GM19463 (cell line): Measurements from ENCODE around the gene CAMK1D.

ENCODE experiments used
- ATAC-seq: cut with Tn5 transposase; IDR thresholded peaks from one replicate; pipeline ENCODE4 v1.9.1; 2021; ENCODE audit warnings: mild to moderate bottlenecking, moderate library complexity; ENCODE audit not compliant: unreplicated experiment

The CAMK1D gene

DNA sequence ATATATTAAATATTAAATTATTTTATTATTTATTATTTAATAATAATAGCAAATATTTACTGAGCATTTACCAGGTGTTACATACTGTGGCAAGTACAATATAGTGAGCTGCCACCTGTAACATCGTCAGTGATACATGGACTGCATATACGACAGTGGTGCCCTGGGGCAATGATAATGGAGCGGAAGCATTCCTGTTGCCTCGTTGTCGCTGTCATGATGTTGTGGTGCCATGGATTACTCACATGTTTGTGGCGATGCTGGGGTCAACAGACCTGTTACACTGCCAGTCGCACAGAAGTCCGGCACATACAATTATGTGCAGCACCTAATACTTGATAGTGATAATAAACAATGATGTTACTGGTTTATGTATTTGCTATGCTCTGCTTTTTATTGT, 20.6 kb downstream of the CAMK1D start:
- ATAC-seq, result no peak

DNA sequence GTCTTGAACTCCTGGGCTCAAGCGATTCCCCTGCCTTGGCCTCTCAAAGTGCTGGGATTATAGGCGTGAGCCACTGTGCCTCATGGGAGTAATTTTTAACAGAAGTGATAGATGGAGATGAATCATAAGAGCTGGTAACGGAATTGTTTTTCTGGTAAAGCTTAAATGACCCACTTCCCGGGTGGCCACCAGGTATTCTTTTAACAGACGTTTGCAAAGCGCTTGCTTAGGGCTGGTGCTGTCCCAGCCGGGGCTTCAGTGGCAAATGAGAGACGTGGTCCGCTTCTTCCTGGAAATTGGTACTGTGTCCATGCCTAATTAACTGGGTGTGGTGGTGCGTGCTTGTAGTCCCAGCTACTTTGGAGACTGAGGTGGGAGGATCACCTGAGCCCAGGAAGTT, 23.5 kb downstream of the CAMK1D start:
- ATAC-seq, result no peak

DNA sequence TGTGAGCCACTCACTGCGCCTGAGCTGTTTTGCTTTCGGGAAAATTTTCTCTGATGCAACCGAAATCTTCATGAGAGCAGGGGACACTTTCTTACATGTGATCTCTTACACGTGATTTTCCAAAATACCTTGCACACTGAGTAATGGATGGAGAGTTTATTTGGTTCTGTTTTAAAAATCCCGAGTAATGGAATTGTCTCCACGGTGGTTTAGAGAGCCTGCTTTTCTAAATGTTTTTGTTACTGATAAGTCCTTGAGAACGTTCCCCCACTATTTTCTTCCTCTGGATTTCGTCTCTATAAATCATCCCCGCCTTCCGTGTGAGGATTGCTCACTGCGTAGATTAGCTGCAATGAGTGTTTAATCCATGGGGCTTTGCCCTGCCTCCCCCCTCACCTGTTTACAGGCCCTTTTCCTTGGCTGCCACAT, 25.7 kb downstream of the CAMK1D start:
- no peak for ATAC-seq

DNA sequence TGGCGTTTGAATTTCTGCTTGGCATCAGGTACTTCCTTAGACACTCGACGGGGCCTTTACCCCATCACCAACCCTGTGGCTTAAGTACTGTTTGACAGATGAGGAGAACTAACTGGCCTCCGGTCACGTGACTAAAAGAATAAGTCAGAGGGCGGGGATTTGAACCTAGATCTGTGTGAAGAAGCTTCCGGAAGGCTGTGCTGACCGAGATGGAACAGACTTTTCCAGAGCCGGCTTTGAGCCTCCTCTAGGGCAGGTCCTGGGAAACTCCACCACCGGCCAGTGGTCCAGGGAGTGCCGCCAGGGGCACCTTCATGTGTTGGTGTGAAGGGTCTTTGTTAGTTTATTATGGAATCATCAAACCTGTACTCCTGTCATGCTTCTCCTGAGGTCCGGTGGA, 26.9 kb downstream of the CAMK1D start:
- no peak for ATAC-seq

DNA sequence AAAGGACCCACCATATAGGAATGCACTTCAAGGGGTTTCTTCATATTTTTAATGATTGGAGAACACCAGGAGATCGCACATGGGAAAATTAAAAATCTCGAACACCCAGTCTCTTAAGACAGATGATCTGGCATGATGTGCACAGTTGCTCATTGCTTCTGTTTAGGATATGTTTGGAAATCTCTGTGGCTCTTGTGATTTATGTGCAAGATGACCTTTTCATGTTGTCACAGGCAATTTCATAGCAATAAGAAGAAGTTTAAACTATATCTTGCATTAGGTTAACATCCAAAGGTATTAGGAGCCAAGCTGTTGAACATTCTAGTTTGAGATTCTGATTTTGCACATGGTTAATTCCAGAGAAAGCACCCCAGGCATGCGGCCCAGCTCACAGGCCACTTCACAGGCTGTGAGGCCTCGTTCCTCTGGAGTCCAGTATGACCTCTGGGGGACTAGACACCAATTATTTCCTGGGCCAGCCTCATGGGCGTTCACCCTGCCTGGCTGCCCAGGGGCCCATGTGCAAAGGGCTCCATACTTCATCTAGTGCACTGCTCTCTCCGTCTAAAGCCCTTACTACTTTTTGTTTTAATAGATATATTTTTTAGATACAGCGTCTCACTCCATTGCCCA, 28.4 kb downstream of the CAMK1D start:
- no peak for ATAC-seq

DNA sequence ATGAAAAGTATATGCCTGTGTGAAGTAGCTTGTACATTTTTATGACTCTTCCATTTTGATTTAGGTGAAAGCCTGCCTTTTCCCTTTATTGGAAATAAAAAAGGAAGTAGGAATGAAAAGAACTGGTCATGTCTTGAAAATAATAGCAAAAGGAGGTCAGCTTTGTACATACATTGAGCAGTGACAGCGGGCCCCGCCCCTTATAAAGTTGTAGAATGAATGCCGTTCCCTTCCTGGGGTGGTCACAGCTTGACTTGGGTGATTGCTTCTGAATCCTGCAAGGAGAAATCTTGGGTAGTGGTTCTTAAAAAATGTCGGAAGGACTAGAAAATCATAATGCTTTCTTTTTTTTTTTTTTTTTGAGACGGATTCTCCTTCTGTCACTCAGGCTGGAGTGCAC, 31.7 kb downstream of the CAMK1D start:
- no peak for ATAC-seq

DNA sequence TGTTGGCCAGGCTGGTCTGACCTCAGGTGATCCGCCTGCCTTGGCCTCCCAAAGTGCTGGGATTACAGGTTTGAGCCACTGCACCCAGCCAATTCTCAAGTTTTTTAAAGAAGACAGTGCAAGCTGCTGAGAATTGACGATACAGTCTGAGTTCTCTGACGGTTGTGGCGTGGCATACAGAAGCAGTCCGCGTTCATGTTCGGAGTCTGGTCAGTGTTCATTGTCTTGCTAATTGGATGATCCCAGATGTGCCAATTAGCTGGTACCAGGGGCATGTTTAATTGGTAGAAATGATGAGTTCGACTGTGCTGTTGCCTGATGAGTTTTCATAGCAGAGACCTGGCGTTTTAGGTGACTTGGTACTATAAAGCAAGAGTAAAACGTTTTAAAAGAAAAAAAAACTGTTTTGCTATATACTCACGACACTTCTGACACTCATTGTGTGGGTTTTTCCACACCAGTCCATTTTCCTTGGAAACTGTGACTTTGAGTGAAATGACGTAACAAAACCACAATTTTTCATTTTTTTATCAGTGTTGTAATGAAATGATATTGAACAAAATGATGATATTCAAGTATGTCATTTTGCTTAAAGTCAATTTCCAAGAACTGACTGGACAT, 32.3 kb downstream of the CAMK1D start:
- ATAC-seq, result no peak

DNA sequence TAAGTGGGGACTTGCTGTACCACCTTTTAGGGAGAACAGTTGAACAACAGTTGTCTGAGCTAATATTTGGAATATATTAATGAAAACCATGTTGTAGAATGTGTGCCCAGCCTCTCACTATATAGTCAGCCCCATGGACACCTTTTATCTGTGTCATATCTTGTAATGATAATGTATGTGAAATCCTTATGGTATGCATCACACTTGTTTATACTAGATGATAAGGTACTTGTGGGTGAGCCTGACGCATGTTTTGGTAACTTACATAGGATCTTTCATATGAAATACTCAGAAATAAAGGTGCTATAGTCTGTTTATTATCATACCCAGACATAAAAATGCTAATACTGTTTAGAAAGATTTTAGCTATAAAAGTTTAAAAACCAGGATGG, 32.8 kb downstream of the CAMK1D start:
- no peak for ATAC-seq

DNA sequence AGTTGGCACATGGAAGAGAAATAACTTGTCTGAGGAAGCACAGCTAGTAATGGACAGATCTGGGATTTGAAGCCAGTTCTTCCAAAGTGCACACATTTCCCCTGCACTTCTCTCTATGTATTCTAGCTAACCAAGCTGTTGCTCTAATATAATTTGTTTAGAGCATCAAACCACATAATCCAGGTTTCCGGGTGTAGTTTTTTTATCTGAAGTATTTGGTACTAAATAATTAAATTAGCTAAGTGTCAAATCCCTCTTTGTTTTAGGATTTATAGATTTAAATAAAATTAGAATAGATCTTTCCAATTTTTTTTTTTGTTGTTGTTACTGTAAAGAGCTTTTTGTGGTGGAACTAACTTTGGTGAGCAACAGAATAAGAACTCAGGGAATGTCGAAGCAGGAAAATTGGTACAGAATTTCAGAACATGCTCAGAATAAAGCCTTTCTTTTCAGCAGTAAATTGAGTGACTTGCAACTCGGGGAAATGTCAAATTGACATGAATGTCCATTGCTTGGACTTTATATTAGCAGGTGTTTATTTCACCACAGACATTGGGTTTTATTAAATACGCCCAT, 33.7 kb downstream of the CAMK1D start:
- no peak for ATAC-seq

DNA sequence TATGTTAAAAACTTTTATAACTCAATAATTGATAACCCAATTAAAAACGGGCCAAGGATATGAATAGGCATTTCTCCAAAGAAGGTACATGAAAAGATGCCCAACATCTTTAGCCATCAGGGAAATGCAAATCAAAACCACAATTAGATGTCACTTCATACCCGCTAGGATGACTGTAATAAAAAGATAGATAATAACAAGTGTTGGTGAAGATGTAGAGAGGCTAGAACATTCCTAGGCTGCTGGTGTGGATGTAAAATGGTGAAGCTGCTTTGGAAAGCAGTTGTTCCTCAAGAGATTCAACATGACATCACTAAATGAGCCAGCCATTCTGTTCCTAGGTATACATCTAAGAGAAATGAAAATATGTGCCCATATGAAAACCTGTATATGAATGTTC, 35.6 kb downstream of the CAMK1D start:
- ATAC-seq, result no peak

DNA sequence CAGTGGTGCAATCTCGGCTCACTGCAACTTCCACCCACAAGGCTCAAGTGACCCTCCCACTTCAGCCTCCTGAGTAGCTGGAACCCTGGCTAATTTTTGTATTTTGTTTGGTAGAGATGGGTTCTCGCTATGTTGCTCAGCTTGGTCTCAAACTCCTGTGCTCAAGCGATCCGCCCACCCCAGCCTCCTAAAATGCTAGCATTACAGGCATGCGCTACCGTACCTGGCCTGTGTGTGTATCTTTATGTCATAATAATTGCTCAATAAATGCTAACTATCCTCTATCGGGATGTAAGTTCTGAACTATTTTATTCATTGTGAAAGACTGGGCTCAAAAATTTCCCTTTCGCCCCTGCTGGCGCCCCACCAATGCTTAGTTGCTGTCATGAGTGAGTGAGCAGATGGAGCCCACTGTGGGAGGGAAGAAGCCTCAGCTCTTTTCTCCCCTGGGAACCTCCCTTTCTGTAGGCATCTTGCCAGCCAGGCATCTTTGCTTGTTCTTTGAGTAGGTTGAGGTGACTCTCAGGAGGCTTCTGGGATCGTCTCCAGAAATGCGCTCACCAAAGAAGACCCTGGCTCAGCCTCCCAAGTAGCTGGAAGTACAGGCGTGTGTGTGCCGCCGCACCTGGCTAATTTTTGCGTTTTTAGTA, 38.3 kb downstream of the CAMK1D start:
- no peak for ATAC-seq

DNA sequence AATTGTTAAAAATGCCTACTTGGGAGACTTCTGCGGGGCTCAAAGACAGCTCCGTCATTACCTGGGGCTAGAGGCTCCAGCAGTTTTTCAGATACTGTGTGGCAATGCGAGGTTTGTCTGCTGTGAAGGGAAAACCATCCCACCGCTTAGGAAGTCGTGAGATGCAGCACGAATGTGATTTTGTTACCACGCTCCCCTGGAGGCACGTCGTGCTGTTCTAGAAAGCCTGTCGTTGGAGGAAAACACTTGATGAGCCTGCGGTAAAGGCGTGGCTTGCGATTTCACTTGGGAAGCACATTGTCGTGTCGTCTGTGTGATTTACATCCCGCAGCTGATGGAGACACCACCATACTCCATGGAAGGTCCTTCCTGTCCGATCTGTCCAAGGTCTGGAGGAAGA, 39.3 kb downstream of the CAMK1D start:
- no peak for ATAC-seq

DNA sequence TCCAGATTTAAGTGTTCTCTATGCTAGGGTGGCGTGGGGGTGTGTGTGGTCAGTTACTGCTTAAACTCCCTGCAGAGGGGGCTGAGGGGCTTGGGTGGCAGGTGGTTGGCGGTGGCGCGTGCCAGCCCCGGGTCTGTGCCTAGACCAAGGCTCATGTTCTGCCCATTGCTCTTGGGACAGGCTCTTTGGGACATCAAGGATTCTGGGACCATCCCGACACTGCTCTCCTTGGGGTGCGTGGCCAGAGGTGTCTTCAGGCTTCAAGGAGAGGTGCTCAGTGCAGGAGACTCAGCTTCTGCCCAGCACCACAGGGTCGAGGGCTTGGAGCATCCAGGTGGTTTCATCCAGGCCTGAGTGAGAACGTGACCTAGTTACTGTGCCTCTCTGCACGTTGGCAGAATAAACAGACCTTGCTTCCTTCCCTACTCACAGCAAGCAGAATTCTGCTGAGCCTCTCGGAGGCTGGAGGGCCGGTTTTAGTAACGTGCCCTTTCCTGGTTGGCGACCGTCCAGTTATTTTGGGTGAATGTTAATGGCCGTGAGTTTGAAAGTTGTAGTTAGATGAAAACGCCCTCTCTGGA, 39.9 kb downstream of the CAMK1D start:
- ATAC-seq, result no peak

DNA sequence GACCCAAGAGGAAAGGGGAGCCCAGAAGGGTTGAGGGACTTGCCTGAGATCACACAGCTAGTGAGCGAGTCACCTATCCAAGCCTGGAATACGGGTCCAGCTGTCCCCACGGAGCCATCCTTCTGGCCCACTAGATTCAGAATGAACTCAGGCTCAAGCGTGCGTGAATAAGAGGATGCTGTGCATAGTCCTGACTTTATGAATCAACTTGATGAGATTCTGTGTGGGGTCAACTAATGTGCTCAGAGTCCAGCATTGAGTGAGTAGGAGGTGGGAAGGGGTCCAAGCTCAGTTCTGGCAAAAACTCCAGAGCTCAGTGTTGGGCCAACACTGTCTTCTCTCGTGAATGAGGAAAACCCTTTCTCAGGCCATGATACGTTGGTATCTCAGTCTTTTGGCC, 41.4 kb downstream of the CAMK1D start:
- no peak for ATAC-seq

DNA sequence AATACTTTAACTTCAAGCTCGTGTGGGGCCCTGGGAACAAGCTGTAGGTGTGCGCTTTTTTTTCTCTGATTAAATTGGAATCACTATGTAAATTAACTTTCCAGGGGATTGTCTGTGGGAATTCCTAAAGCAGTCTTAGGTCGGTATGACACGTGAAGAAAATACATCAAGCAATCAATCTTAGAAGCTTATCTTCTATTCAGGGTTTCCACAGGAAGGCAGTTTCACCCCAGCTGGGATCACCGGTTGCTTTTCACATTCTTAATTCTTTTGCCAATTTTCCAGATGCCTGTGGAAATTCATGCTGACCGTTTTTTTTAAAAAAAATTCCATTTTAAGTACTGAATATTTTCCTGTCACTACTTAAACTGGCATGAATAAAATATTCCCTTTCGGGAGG, 41.9 kb downstream of the CAMK1D start:
- no peak for ATAC-seq

DNA sequence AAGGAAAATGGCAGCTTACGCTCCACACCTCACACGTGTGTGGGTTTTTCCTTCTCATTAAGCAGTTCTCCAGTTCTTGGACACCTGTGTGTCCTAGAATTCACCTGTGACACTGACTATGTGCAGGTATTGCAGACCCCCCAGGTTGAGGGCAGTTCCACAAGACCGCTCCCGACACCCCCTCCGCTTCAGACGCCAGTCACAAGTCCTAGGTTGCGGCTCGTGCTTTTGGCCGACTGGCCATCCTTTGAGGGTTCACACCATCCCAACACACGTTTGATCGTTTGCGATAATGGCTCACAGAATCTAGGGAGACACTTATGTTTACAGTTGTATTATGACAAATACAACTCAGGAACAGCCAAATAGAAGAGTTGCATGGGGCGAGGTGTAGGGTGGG, 44.5 kb downstream of the CAMK1D start:
- ATAC-seq, result no peak

DNA sequence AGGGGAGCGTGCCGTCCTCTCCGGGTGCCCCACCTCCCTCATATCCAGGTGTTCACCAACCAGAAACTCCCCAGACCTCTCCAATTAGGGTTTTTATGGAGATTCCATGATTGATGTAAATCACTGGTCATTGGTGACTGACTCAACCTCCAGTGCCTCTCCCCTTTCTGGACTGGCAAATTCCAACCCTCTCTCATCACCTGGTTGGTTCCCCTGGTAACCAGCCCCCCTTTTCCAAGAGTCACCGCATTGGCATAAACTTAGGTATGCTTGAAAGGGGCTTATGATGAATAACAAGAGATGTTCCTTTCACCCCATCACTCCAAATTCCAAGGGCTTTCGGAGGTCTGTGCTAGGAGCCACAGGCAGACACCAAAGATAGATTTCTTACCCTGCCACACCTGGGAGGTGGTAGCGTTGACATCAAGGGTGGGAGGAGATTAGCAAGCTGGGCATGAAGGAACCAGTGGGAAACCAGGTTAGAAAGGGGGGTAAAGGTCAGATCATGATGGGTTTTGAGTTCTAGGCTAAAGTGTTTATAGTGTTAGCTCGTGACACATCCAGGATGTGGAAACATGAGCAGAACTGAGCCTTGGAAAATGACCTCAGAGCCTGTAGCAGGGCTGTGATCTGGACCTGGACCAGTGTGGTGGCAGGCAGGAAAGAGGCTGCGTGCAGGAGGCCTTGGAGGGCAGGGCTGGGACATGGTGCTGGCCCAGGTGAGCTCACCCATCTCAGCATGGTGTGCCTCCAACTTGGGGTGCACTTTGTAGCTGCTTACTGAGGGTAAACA, 45.1 kb downstream of the CAMK1D start:
- ATAC-seq, result no peak

DNA sequence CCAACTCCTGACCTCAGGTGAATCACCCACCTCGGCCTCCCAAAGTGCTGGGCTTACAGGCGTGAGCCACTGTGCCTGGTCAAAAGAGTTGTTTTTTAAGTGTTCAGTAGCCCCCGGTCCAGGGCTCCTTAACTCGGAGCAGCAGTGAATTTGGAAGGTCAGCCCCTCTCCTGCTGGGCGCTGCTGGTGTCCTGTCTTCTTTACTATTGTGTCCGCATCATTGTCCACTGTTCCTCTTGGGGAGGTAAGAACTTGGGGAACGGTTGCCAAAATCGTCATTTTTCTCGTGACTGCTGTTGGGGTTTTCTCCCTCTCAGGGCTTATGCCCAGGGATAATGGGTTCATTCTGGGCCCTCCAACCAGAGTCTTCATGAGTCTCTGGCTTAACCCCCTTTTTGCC, 46.7 kb downstream of the CAMK1D start:
- no peak for ATAC-seq

DNA sequence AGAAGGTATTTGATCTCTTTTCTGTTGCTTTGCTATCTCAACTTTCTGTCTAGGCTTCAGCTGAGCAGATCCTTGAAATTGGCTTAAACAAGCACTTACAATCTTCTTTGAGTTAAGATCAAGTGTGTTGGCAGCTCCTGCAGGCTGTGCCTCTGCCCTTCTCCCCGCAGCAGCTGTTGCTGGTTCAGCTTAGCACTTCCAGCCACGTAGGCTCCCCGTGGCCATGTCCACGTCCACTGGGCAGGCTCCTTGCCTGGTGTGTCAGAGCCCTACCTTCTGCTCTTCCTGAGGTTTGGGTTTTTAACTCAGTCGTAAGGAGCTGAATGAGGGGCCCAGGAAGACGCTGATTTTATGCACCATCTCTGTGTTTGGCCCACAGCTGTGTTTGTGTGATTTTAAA, 47.2 kb downstream of the CAMK1D start:
- no peak for ATAC-seq

DNA sequence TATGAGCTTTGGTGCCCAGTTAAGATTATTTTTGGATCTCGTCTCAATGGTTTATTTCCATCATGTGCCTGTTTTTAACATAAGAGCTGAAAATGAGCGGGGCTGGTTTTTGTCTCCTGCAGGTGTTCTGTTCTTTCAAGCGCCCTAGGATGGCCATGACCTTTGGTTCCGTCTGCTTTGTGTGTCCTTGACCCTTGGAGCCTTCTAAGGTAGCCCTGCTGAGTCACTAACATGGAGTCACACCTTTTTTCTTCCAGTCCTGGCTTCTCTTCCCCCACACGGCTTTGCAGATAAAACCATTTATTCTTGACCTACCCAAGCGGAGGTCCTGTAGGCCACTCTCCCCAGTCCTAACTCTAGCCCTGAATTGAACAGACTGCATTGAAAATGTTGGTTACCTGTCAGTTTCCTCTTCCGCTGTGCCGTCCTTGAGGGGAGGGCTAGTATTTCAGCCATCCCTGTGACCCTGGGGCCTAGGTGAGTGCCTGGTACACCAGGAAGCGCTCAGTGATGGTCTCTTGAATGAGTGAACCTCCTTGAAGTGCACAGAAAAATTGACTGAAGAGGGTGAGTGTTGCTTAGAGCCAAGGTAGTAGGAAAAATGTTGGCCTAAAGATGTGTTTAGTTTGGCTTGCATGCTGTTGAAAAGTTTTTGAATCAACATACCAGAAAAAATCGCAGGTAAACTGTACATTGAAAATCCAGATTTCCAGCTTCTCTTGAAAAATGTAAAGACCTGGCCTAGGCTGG, 48.0 kb downstream of the CAMK1D start:
- ATAC-seq, result no peak
